Activated T-cell treated with anti-CD3 and anti-CD28 coated beads, Interleukin-2, amount 50 U/mL, for 24 hours (primary cell): ENCODE data around the gene CYSRT1.
A peak's percentile ranks its signal among the peaks of the same experiment; 100 is the strongest.

Experiments used
- DNase-seq: peaks from one replicate; pipeline ENCODE4 v3.0.0-alpha.2; 2020
- H3K27ac Mint-ChIP-seq: 2 replicates; pipeline ENCODE4 v1.8.0; 2020; ENCODE audit warnings: mild to moderate bottlenecking, mixed read lengths
- H3K27me3 Mint-ChIP-seq: 2 replicates; pipeline ENCODE4 v1.8.0; 2020; ENCODE audit warnings: mixed read lengths
- H3K36me3 Mint-ChIP-seq: 2 replicates; pipeline ENCODE4 v1.8.0; 2020; ENCODE audit warnings: low read depth, mixed read lengths
- H3K4me1 Mint-ChIP-seq: 2 replicates; pipeline ENCODE4 v1.8.0; 2020; ENCODE audit warnings: low read depth, mixed read lengths
- H3K4me3 Mint-ChIP-seq: 2 replicates; pipeline ENCODE4 v1.8.0; 2020; ENCODE audit warnings: mild to moderate bottlenecking, moderate library complexity, mixed read lengths
- H3K9me3 Mint-ChIP-seq: 2 replicates; pipeline ENCODE4 v1.8.0; 2020; ENCODE audit warnings: mixed read lengths

The CYSRT1 gene

DNA sequence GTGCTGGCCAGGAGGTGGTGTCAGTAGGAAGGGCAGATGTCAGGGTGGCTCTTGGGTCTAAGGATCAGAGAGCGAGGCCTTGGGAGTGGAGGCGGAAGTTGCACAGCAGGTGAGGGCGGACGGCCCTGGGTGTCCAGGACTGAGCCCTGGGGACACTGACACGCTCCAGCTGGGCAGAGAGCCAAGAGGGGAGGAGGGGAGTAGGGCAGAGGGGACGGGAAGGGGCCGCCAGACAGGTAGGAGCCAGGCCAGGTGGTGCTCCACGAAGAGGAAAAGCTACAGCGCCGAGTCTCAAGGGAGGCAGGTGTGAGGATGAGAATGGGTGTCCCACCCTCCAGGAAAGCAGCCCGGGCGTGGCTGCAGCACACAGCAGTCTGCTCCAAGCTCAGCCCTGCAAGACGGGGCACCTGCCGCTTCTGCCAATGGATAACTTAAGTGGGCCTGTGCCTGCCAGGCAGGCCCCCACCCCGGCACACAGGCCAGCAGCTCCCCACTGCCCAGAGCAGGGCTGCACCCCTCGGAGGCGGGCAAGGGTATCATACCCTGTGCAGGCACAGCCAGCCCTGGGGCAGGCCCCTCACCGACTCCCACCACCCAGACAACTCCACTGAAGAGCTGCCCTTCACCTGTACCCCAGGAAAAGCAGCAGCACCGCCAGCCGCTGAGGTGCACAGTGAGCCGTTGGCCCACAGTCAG lies 29.3 kb upstream of the CYSRT1 start:
- no peak overlapping the region for H3K27ac Mint-ChIP-seq
- no peak for DNase-seq
- H3K9me3 Mint-ChIP-seq, result no peaks in the 10 kb centered on the region
- peaks cover 17% of the 10 kb centered on the region for H3K4me1 Mint-ChIP-seq
- H3K27me3 Mint-ChIP-seq, result no peaks in the 10 kb centered on the region
- no peak overlapping the region for H3K4me3 Mint-ChIP-seq
- peaks cover 11% of the 10 kb centered on the region for H3K36me3 Mint-ChIP-seq

DNA sequence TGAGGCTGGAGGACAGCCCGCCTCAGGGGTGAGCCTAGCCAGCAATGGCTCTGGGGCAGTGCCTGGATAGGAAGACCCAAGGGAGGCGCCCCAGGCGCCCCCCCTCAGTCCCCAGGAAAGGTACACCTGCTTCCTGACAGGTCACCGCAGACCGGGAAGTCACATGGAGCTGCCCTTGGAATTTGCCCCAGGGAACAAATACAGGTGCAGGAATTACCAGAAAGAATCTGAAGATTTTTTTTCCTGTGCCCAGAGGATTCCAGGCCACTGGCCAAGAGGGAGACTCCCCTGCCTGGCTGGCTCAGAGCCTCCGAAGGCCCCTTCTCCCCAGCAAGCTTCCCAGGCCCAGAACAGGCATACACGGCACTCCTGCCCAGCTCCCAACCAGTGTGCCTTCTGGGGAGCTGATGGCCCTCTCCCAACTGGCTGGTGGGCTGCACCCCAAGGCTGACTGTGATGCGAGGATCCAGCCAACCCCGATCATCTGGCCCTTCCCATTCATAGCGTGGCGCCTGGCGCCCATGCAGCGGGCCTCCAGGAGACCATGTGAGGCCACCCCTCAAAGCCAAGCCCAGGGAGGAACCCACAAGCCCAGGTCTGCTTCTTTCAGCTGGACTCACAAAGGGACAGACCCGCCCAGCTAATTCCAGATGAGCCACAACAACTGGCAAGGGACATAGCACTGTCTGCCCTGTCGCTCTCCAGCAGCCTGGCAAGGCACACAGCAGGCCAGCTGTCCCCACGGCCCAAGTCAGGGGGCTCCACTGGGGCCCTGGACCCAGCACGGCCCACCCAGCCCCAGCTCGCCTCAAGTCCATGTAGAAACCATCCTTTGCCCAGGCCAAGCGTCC lies 26.7 kb upstream of the CYSRT1 start:
- DNase-seq, result no peak
- H3K4me3 Mint-ChIP-seq, result peak overlapping the region; percentile 33

DNA sequence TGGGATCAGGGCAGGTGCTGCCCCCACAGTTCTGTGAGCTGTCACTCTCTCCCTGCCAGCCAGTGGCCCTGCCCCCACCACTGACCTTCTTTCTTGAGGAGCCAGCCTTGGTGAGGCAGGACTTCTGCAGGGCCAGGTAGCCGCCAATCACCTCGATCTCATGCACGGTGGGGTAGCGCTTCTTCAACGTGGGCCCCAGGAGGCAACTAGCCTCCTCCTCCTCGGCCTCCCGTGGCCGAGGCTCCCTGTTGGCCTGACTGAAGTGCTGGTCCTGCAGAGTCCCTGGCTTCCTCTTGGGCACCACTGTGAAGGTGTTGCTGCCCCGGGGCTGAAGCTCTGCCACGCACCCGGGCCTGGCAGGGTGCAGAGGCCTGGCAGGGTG lies 26.1 kb upstream of the CYSRT1 start:
- H3K4me1 Mint-ChIP-seq, result peaks cover 33% of the 10 kb centered on the region
- peaks cover 8% of the 10 kb centered on the region for H3K36me3 Mint-ChIP-seq
- H3K27ac Mint-ChIP-seq, result no peak overlapping the region
- no peak for DNase-seq
- H3K27me3 Mint-ChIP-seq, result no peaks in the 10 kb centered on the region
- H3K4me3 Mint-ChIP-seq, result peak overlapping the region; percentile 33
- no peaks in the 10 kb centered on the region for H3K9me3 Mint-ChIP-seq

More for the DNA sequence above, 26.7 kb upstream of the CYSRT1 start:
- H3K9me3 Mint-ChIP-seq, result no peaks in the 10 kb centered on the region
- peaks cover 29% of the 10 kb centered on the region for H3K4me1 Mint-ChIP-seq
- peaks cover 8% of the 10 kb centered on the region for H3K36me3 Mint-ChIP-seq
- no peaks in the 10 kb centered on the region for H3K27me3 Mint-ChIP-seq
- H3K27ac Mint-ChIP-seq, result no peak overlapping the region

DNA sequence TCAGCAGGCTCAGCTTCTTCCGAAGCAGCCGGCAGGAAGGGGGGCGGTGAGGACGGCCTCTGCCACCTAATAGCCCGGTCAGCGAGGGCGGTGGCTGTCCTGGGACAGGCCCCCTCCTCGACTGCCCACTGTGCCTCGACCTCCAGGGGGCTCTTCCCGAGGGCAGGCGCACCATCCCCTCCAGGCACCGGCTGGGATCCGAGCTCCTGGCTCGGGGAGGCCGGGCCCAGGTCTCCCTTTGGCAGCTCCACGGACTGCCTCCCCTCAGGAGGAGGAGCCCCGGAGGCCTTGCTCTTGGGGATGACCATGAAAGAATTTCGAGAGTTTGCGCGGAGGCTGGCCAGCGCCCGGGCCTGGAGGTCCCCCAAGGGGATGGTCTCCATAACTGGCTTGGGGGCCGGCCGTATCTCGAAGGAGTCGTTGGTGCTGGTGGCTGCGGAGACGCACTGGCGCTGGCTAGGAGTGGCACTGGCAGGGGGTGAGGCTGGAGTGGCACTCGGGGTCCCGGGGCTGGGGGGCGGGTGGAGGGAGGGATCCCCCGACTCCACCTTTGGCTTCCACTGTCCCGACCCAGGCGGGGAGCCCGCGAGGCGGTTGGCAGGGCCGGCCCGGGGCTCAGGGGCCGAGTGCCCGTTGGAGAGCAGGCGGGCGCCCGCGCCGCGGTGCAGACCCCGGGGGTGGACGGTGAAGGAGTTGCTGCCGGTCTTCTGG lies 25.4 kb upstream of the CYSRT1 start:
- Mint-ChIP-seq H3K4me3 (peak overlapping the region; percentile 77), H3K36me3 (peaks cover 14% of the 10 kb centered on the region), H3K27me3 (no peaks in the 10 kb centered on the region), H3K27ac (peak overlapping the region; percentile 68), H3K4me1 (peaks cover 40% of the 10 kb centered on the region), H3K9me3 (no peaks in the 10 kb centered on the region)
- DNase-seq, result no peak

DNA sequence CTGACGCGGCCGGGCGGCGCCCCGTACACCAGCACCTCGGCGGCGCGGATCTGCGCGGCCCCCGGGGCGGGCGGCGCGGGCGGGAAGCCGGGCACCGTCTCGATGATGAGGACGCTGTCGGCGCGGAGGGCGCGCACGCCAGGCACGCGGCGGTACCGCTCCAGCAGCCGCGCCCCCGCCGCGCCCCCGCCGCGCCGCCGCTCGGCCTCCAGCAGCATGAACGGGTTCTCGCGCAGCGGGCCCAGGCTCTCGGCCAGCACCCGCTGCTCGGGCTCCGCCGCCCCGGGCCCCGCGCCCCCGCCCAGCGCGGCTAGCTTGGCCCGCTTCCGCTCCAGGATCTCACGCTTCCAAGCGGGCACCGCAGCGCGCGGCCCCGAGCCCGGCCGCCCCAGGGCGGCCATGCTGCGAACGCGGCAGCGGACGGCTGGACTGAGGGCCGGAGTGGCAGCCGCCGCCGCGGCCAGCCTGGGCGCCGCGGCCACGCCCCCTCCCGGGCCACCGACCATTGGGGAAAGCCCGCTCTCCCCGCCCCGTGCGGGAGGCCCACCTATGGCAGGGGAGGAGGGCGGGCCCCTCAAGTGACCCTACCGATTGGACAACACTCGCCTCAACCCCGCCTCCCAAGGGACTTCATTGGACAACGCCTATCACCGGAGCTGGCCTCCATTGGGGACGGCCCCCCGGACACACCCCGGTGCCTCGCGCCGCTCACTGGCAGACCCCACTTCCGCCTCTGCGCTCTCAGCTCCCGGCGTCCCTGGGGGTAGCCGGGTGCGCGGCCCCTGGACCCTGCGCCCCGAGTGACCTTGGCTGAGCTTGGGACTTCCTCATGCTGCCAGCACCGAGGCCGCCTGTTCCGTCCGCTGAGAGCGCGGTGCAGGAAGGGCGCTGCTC lies 24.4 kb upstream of the CYSRT1 start, which contains the start of gene TPRN:
Gene TPRN (minus strand): TSS at position 431 of the 894 bp plus-strand sequence. CDS start 30 bp downstream, at position 401.
- peak; percentile 96 for DNase-seq
- H3K36me3 Mint-ChIP-seq, result peaks cover 20% of the 10 kb centered on the region
- H3K4me1 Mint-ChIP-seq, result peaks cover 42% of the 10 kb centered on the region
- H3K4me3 Mint-ChIP-seq, result peak within 1 kb of the TSS; percentile 87
- H3K27me3 Mint-ChIP-seq, result no peaks in the 10 kb centered on the region
- peak within 1 kb of the TSS; percentile 90 for H3K27ac Mint-ChIP-seq
- no peaks in the 10 kb centered on the region for H3K9me3 Mint-ChIP-seq

DNA sequence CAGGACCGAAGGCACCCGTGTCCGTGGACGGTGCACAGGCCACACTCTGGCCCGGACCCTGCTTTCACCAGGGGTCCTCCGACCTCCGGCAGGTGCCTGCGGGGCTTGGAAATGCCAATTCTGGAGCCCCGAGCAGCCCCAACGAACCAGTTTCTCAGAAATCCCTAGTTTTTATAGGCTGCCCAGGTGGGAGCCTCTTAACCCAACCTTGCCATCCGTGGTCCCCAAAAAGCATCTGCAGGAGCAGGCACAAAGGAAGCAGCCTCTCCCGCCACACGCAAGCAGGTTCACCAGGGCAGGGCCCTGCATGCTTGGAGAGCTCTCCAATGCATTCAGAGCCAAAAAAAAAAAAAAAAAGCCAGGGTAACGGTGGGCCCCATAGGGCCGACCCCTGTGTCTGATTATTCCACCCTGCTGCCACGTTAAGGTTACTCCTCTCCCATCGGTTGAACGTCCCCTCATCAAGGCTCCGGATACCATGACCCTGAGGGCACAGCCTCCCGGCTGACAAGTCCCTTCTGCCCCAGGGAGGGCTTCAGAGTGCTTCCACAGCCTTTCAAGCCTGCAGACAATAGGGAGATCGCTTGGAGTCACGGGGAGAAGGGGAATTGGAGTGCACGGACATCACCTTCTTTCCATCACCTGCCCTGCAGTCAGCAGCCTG lies 23.6 kb upstream of the CYSRT1 start:
- no peaks in the 10 kb centered on the region for H3K9me3 Mint-ChIP-seq
- DNase-seq, result no peak
- peak overlapping the region; percentile 87 for H3K4me3 Mint-ChIP-seq
- peak overlapping the region; percentile 90 for H3K27ac Mint-ChIP-seq
- H3K36me3 Mint-ChIP-seq, result peaks cover 28% of the 10 kb centered on the region
- H3K4me1 Mint-ChIP-seq, result peaks cover 44% of the 10 kb centered on the region
- H3K27me3 Mint-ChIP-seq, result no peaks in the 10 kb centered on the region

DNA sequence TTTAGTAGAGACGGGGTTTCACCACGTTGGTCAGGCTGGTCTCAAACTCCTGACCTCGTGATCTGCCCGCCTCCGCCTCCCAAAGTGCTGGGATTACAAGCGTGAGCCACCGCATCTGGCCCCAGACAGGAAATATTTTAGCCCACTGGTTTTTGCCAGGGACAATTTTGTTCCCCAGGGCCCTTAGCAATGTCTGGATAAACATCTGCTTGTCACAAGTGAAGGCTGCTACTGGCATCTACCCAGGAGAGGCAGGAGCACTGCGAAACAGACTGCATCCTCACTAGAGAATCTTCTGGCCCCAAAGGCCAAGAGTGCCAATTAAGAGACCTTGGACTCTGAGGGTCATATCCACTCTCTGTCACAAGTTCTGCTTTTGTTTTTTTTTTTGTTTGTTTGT lies 22.0 kb upstream of the CYSRT1 start:
- no peak overlapping the region for H3K27ac Mint-ChIP-seq
- peaks cover 56% of the 10 kb centered on the region for H3K4me1 Mint-ChIP-seq
- H3K36me3 Mint-ChIP-seq, result peaks cover 44% of the 10 kb centered on the region
- H3K4me3 Mint-ChIP-seq, result peak overlapping the region; percentile 38
- H3K27me3 Mint-ChIP-seq, result no peaks in the 10 kb centered on the region
- H3K9me3 Mint-ChIP-seq, result no peaks in the 10 kb centered on the region
- DNase-seq, result no peak

DNA sequence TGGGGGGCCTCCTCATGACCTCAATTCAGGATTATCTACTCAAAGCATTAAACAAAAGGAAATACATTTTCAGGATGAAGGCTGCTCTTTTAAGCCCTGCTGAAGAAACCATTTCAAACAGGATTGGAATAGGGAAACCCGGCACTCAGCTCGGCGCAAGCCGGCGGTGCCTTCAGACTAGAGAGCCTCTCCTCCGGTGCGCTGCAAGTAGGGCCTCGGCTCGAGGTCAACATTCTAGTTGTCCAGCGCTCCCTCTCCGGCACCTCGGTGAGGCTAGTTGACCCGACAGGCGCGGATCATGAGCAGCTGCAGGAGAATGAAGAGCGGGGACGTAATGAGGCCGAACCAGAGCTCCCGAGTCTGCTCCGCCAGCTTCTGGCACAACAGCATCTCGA lies 20.2 kb upstream of the CYSRT1 start:
- no peak for DNase-seq
- Mint-ChIP-seq H3K36me3 (peaks cover 60% of the 10 kb centered on the region), H3K4me1 (peaks cover 49% of the 10 kb centered on the region), H3K9me3 (no peaks in the 10 kb centered on the region), H3K4me3 (peak overlapping the region; percentile 95), H3K27me3 (no peaks in the 10 kb centered on the region), H3K27ac (peak overlapping the region; percentile 95)

DNA sequence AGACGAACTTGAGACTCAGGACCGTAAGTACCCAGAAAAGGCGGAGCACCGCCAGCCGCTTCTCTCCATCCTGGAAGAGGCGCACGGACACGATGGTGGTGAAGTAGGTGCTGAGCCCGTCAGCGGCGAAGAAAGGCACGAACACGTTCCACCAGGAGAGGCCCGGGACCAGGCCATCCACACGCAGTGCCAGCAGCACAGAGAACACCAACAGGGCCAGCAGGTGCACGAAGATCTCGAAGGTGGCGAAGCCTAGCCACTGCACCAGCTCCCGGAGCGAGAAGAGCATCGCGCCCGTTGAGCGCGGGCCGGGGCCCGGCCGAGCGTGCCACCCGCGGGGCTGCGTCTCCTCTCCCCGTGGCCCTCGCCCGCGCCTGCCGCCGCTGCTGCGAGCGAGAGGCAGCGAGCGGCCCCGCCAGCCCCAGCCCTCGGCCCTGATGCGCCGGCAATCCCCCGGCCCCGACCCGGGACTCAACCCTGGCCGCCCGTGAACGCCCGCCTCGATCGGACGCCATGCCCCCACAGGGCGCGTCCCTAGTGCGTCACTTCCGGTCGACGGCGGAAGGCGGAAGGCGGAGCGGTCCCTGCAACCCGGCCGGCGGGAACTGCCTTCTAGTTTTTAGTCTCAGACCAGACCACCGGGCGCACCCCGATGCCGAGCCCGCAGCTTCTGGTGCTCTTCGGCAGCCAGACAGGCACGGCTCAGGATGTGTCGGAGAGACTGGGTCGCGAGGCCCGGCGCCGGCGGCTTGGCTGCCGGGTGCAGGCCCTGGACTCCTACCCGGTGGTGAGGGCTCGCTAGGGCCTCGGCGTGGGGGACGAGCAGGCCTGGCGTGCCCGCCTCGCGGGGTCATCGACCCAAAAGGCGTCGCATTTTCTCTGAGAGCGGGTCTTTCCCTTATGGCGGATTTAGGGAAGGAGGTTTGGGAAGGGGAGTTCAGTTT lies 19.6 kb upstream of the CYSRT1 start, which contains the start of the genes NDOR1 and TMEM203:
Gene NDOR1 (plus strand): TSS at position 575 of the 944 bp plus-strand sequence. CDS start 78 bp downstream, at position 653.
Gene TMEM203 (minus strand): TSS at position 523 of the 944 bp plus-strand sequence. CDS start 234 bp downstream, at position 289.
- Mint-ChIP-seq H3K36me3 (peaks cover 64% of the 10 kb centered on the region), H3K27ac (peak within 1 kb of the TSS; percentile 95), H3K9me3 (no peaks in the 10 kb centered on the region), H3K4me3 (peak within 1 kb of the TSS; percentile 95), H3K27me3 (no peaks in the 10 kb centered on the region), H3K4me1 (peaks cover 49% of the 10 kb centered on the region)
- DNase-seq, result peak; percentile 97

DNA sequence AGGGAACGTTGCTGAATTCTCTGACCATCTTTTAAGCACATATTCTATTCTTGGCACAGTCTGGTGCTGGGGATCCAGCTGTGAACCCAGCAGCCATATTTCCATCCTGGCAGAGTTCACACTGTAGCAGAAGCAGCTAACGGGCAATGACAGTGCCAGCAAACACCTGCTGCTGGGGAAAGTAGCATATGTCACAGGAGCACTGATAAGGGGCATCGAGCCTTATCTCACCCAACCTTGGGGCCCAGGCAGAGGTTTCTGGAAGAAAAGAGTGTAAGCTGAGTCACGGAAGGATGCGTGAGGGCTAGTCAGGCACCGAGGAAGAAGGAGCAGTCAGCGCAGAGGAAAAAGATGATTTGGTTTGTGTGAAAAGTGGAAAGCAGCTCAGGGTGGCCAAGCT lies 18.4 kb upstream of the CYSRT1 start:
- Mint-ChIP-seq H3K27me3 (no peaks in the 10 kb centered on the region), H3K4me1 (peaks cover 41% of the 10 kb centered on the region), H3K27ac (peak overlapping the region; percentile 95), H3K9me3 (no peaks in the 10 kb centered on the region), H3K36me3 (peaks cover 72% of the 10 kb centered on the region), H3K4me3 (peak overlapping the region; percentile 95)
- no peak for DNase-seq

DNA sequence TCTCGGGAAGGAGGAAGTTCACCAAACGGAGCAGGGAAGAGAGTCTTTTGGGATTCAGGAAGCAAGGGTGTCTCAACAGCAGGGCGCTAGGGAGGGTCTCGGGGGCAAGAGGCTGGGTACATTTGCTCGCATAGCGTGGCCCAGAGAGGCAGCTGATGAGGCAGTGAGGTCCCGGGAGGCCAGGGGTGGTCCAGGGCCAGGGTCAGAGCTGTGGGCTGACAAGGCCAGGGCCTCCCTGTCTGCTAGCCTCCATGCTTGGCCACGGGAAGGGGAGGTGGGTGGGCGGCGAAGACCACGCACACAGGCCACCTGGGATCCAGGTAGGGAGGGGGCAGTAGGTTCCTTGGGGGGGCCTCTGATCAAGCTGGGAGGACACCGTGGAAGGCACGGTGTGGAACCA lies 13.4 kb upstream of the CYSRT1 start:
- Mint-ChIP-seq H3K4me3 (no peak overlapping the region), H3K36me3 (peaks cover 78% of the 10 kb centered on the region), H3K9me3 (no peaks in the 10 kb centered on the region), H3K27ac (no peak overlapping the region), H3K27me3 (no peaks in the 10 kb centered on the region), H3K4me1 (peaks cover 13% of the 10 kb centered on the region)
- no peak for DNase-seq

DNA sequence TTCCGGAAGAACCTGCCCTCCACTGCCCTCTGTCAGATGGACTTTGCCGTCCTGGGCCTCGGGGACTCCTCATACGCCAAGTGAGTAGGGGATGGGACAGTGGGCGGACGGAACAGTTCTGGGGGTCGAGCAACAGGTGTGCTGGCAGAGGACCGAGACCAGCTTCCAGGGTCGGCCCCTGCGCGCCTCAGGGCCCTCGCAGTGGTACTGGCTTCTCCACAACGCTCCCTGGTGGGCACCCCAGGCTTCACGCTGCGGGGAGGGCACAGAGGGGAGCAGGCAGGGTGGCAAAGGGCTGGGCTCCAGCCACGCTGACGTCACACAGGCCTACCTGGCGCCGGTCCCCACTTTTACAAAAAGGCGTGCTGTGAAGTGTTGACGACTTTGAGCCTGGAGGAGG lies 12.5 kb upstream of the CYSRT1 start:
- H3K27me3 Mint-ChIP-seq, result no peaks in the 10 kb centered on the region
- H3K36me3 Mint-ChIP-seq, result peaks cover 75% of the 10 kb centered on the region
- DNase-seq, result no peak
- no peaks in the 10 kb centered on the region for H3K9me3 Mint-ChIP-seq
- H3K4me1 Mint-ChIP-seq, result peaks cover 4% of the 10 kb centered on the region
- no peak overlapping the region for H3K4me3 Mint-ChIP-seq
- H3K27ac Mint-ChIP-seq, result no peak overlapping the region
